ENCODE data around the gene LRBA.
A peak's percentile ranks its signal among the peaks of the same experiment; 100 is the strongest.
"Not testable (repeated sequence)": the region's sequence is repeated elsewhere in the genome, so short reads cannot be mapped to it uniquely, and the experiment has no call there.

Gene LRBA

GRCh38 chr4:151014521-151015458 is at the start of gene LRBA:
Gene LRBA, minus strand, starts transcription at chr4:151015284. Its CDS starts 642 bp downstream, at chr4:151014642.
- DNase-seq: peak; percentile 88

GRCh38 chr4:151063143-151063542 is 48.1 kb upstream of the LRBA start:
- peak; percentile 3 for DNase-seq

GRCh38 chr4:151055539-151055938 is 40.5 kb upstream of the LRBA start:
- DNase-seq: no peak

- no peak for DNase-seq
Measured at GRCh38 chr4:151052785-151053184, 37.7 kb upstream of the LRBA start.

GRCh38 chr4:151049430-151049884 is 34.4 kb upstream of the LRBA start:
- no peak for DNase-seq

- DNase-seq: no peak
Measured at GRCh38 chr4:151048913-151049312, 33.8 kb upstream of the LRBA start.

- no peak for DNase-seq
Measured at GRCh38 chr4:151046609-151047008, 31.5 kb upstream of the LRBA start.

- DNase-seq: no peak
Measured at GRCh38 chr4:151045907-151046306, 30.8 kb upstream of the LRBA start.

- DNase-seq: no peak
Measured at GRCh38 chr4:151043803-151044515, 28.9 kb upstream of the LRBA start.

- DNase-seq: no peak
Measured at GRCh38 chr4:151039733-151040132, 24.6 kb upstream of the LRBA start.

- DNase-seq: no peak
Measured at GRCh38 chr4:151038452-151039157, 23.5 kb upstream of the LRBA start.

GRCh38 chr4:151035911-151036310 is 20.8 kb upstream of the LRBA start:
- DNase-seq: no peak

GRCh38 chr4:151035328-151035727 is 20.2 kb upstream of the LRBA start:
- no peak for DNase-seq

GRCh38 chr4:151034829-151035228 is 19.7 kb upstream of the LRBA start:
- DNase-seq: no peak

GRCh38 chr4:151031831-151032605 is 16.9 kb upstream of the LRBA start:
- DNase-seq: peak; percentile 26

GRCh38 chr4:151029537-151029936 is 14.5 kb upstream of the LRBA start:
- peak; percentile 63 for DNase-seq

GRCh38 chr4:151029006-151029405 is 13.9 kb upstream of the LRBA start:
- not testable (repeated sequence) for DNase-seq

- DNase-seq: no peak
Measured at GRCh38 chr4:151025759-151026158, 10.7 kb upstream of the LRBA start.

GRCh38 chr4:151022586-151022985 is 7.5 kb upstream of the LRBA start:
- DNase-seq: no peak

- no peak for DNase-seq
Measured at GRCh38 chr4:151021637-151022334, 6.7 kb upstream of the LRBA start.

- DNase-seq: peak; percentile 86
Measured at GRCh38 chr4:151015459-151016347, 619 bp upstream of the LRBA start.
